HepG2 (cell line): ENCODE results near the gene CC2D1A. TPM values are rescaled to one million over a fixed set of nuclear protein-coding genes. Genes with fewer than 3 reads are reported as not detected.

ENCODE experiments used
- ATAC-seq: fragments of 200-7000 bp; cut with Tn5 transposase; 3 replicates; pipeline ENCODE4 v1.9.1; 2020; ENCODE audit warnings: mild to moderate bottlenecking, moderate library complexity
- BruUV-seq: library from RNA; stranded (reverse); fragments of 400-500 nt; replicated peaks from 2 replicates; lab custom pipeline; 2021; lab: Mats Ljungman, UMichigan
- CTCF ChIA-PET: fragments of 300-600 bp; formaldehyde crosslinking; extraction: SDS; loops from one replicate; lab custom pipeline; 2021; ENCODE audit warnings: low total read pairs, inconsistent platforms, low intra/inter-chr PET ratio; lab: Yijun Ruan, JAX
- POLR2A ChIA-PET: fragments of 350-600 bp; sonication (Branson Sonifier 250); formaldehyde crosslinking; loops from one replicate; lab custom pipeline; 2020; ENCODE audit warnings: antibody characterized with exemption, inconsistent platforms; lab: Yijun Ruan, JAX
- DNase-seq: peaks from one replicate; pipeline ENCODE4 v3.0.0-alpha.2; 2015; ENCODE audit warnings: low spot score
- FAIRE-seq: peaks from 3 replicates; lab custom pipeline; 2011; peaks lifted over from hg19 to GRCh38; lab: Jason Lieb, UNC
- H2AFZ ChIP-seq: one replicate; pipeline ENCODE4 v1.6.1; 2011; ENCODE audit warnings: low read length, inconsistent platforms
- H3K27ac ChIP-seq: fragments of 300-600 bp; 3 replicates; pipeline ENCODE4 v1.8.0; 2011; ENCODE audit warnings: mixed run types, mild to moderate bottlenecking, mixed read lengths, low read length, inconsistent platforms; ENCODE audit not compliant: insufficient read depth; ENCODE audit errors: extremely low read length
- H3K27me3 ChIP-seq, 2 experiments: fragments of 200-600 bp in 1 of 2; 2 replicates in 1 of 2; 3 replicates in 1 of 2; pipeline versions ENCODE4 v1.6.0 to v1.8.0; 2011; ENCODE audit warnings: low read length in 2 of 2, mild to moderate bottlenecking in 2 of 2, moderate library complexity in 2 of 2, inconsistent platforms in 1 of 2; ENCODE audit not compliant: insufficient read depth in 2 of 2, control insufficient read depth in 1 of 2
- H3K36me3 ChIP-seq, 2 experiments: fragments of 200-600 bp in 1 of 2; replicated peaks in 1 of 2; 2 replicates in 1 of 2; 3 replicates in 1 of 2; pipeline versions ENCODE4 v1.5.1 to v1.8.0; 2011; ENCODE audit warnings: low read length in 2 of 2, inconsistent platforms in 1 of 2; ENCODE audit not compliant: insufficient read depth in 2 of 2, control insufficient read depth in 1 of 2
- H3K4me1 ChIP-seq: 2 replicates; pipeline ENCODE4 v1.5.1; 2012; ENCODE audit warnings: low read length, inconsistent platforms; ENCODE audit not compliant: insufficient read depth
- H3K4me2 ChIP-seq: 2 replicates; pipeline ENCODE4 v1.6.0; 2011; ENCODE audit warnings: low read depth, low read length, inconsistent platforms
- H3K4me3 ChIP-seq, 3 experiments: fragments of 200-600 bp in 1 of 3; sonication (generic), shearing (Covaris generic) in 1 of 3; replicated peaks in 1 of 3; 2 replicates each; pipeline ENCODE4 v1.5.1; 2011 to 2016; ENCODE audit warnings: low read length in 3 of 3, inconsistent platforms in 2 of 3, low read depth in 2 of 3, mild to moderate bottlenecking in 2 of 3, control low read depth in 1 of 3, mixed read lengths in 1 of 3; ENCODE audit not compliant: insufficient read depth in 1 of 3
- H3K79me2 ChIP-seq: one replicate; pipeline ENCODE4 v1.6.1; 2011; ENCODE audit warnings: low read length, inconsistent platforms; ENCODE audit not compliant: insufficient read depth
- H3K9ac ChIP-seq: 2 replicates; pipeline ENCODE4 v1.6.0; 2011; ENCODE audit warnings: mild to moderate bottlenecking, low read depth, low read length, inconsistent platforms; ENCODE audit not compliant: insufficient read depth
- H3K9me3 ChIP-seq: 2 replicates; pipeline ENCODE4 v1.5.1; 2012; ENCODE audit warnings: mild to moderate bottlenecking, low read length
- H4K20me1 ChIP-seq: 2 replicates; pipeline ENCODE4 v1.6.0; 2011; ENCODE audit warnings: inconsistent platforms, mild to moderate bottlenecking, low read length, moderate library complexity; ENCODE audit not compliant: insufficient read depth
- ATF1 ChIP-seq: IDR thresholded peaks from 2 replicates; pipeline ENCODE4 v1.6.1; 2016; ENCODE audit warnings: mild to moderate bottlenecking, control low read depth
- DMAP1 ChIP-seq: IDR thresholded peaks from 2 replicates; pipeline ENCODE4 v1.6.1; 2016
- EP300 ChIP-seq, 3 experiments: sonication (generic) in 1 of 3; formaldehyde crosslinking in 1 of 3; IDR thresholded peaks; 2 replicates each; pipeline versions ENCODE4 v1.5.1 to v1.6.1; 2011 to 2020; ENCODE audit warnings: low read depth in 2 of 3, low read length in 2 of 3, borderline replicate concordance in 1 of 3, improper control_type of control experiment in 1 of 3, mild to moderate bottlenecking in 1 of 3, missing genetic modification reagents in 1 of 3, moderate library complexity in 1 of 3
- ERF ChIP-seq: IDR thresholded peaks from 2 replicates; pipeline ENCODE4 v1.6.1; 2018; ENCODE audit warnings: missing biosample characterization, missing genetic modification reagents
- ESRRA ChIP-seq: sonication (generic); formaldehyde crosslinking; IDR thresholded peaks from 2 replicates; pipeline ENCODE4 v1.5.1; 2020; ENCODE audit warnings: mild to moderate bottlenecking, low read depth, missing genetic modification reagents
- FOXC1 ChIP-seq: sonication (generic); formaldehyde crosslinking; IDR thresholded peaks from 2 replicates; pipeline ENCODE4 v1.8.0; 2022; ENCODE audit warnings: mild to moderate bottlenecking, missing genetic modification reagents, borderline replicate concordance
- HNF4A ChIP-seq: sonication (generic); formaldehyde crosslinking; IDR thresholded peaks from 2 replicates; pipeline ENCODE4 v1.4.0; 2020; ENCODE audit warnings: missing genetic modification reagents
- HOXA9 ChIP-seq: sonication (generic); formaldehyde crosslinking; IDR thresholded peaks from 2 replicates; pipeline ENCODE4 v1.8.1; 2022; ENCODE audit warnings: missing genetic modification reagents, mild to moderate bottlenecking, moderate library complexity, borderline replicate concordance
- MAFF ChIP-seq: IDR thresholded peaks from 2 replicates; pipeline ENCODE4 v1.6.1; 2011; ENCODE audit warnings: low read depth, low read length, improper control_type of control experiment
- NFATC3 ChIP-seq: sonication (generic); formaldehyde crosslinking; IDR thresholded peaks from 2 replicates; pipeline ENCODE4 v1.5.1; 2020; ENCODE audit warnings: mild to moderate bottlenecking, missing genetic modification reagents
- PITX1 ChIP-seq: sonication (generic); formaldehyde crosslinking; IDR thresholded peaks from 2 replicates; pipeline ENCODE4 v1.5.1; 2020; ENCODE audit warnings: mild to moderate bottlenecking, missing genetic modification reagents
- SOX6 ChIP-seq, 2 experiments: fragments of 450-650 bp in 1 of 2; sonication (generic) in 1 of 2; formaldehyde crosslinking in 1 of 2; IDR thresholded peaks; 2 replicates each; pipeline versions ENCODE4 v1.4.0 to v1.6.1; 2017 to 2020; ENCODE audit warnings: antibody characterized with exemption in 1 of 2, mild to moderate bottlenecking in 1 of 2, missing genetic modification reagents in 1 of 2
- SYNCRIP ChIP-seq: fragments of 200-400 bp; formaldehyde crosslinking; IDR thresholded peaks from 2 replicates; pipeline ENCODE4 v1.6.1; 2018; ENCODE audit warnings: mild to moderate bottlenecking, low read depth, low read length; ENCODE audit not compliant: insufficient read depth
- TFAP4 ChIP-seq: sonication (generic); IDR thresholded peaks from 2 replicates; pipeline ENCODE4 v1.6.1; 2016; ENCODE audit warnings: low read depth, borderline replicate concordance
- TIGD3 ChIP-seq: sonication (generic); formaldehyde crosslinking; IDR thresholded peaks from 2 replicates; pipeline ENCODE4 v1.5.1; 2020; ENCODE audit warnings: mild to moderate bottlenecking, missing genetic modification reagents, borderline replicate concordance
- ZEB1 ChIP-seq: IDR thresholded peaks from 2 replicates; pipeline ENCODE4 v1.6.1; 2012; ENCODE audit warnings: mild to moderate bottlenecking, low read depth, inconsistent platforms; ENCODE audit not compliant: insufficient replicate concordance
- ZNF503 ChIP-seq: sonication (generic); formaldehyde crosslinking; IDR thresholded peaks from 2 replicates; pipeline ENCODE4 v1.4.0; 2020; ENCODE audit warnings: missing genetic modification reagents
- ZSCAN30 ChIP-seq: sonication (generic); formaldehyde crosslinking; IDR thresholded peaks from 2 replicates; pipeline ENCODE4 v1.5.0; 2020; ENCODE audit warnings: mild to moderate bottlenecking, missing genetic modification reagents
- WGBS: methylation state at CpG from one replicate; pipeline ENCODE4 v1.1.6; 2017; ENCODE audit warnings: low lambda C conversion rate; 5-methylcytosine and 5-hydroxymethylcytosine counted together
- in situ Hi-C: cut with HindIII; loops from 2 replicates; pipeline ENCODE4 v1.10.0; 2017; ENCODE audit warnings: low pct_unique_long_range_greater_than_20kb; ENCODE audit not compliant: extremely low pct_ligation_motif_present
- intact Hi-C: fragments of 100-400 bp; cut with micrococcal nuclease; formaldehyde crosslinking; loops from one replicate; pipeline ENCODE4 v1.10.0; 2022; ENCODE audit not compliant: unreplicated experiment
- polyA plus RNA-seq, 8 experiments: library from polyadenylated mRNA; depleted of rRNA in 3 of 8; stranded (reverse) in 7 of 8; unstranded in 1 of 8; fragments of >200 nt; fragmentation: Illumina TruSeq in 4 of 8; extraction: Trizol in 4 of 8; gene quantifications; 2 replicates each; pipeline versions ENCODE4 v1.2.1 to v1.2.3, GENCODE V29; 2011 to 2016; ENCODE audit warnings: low read depth in 4 of 8, missing spikeins in 1 of 8, mixed read lengths in 1 of 8; ENCODE audit not compliant: insufficient read depth in 1 of 8
- total RNA-seq, 5 experiments: library from RNA; depleted of rRNA; stranded (reverse); fragments of >200 nt; fragmentation: Illumina TruSeq; extraction: Trizol; gene quantifications; 2 replicates each; pipeline ENCODE4 v1.2.3, GENCODE V29; 2016; ENCODE audit warnings: low read depth in 1 of 5

CC2D1A gene
- total and polyA plus RNA-seq, 2 of the 13 experiments (the other 11 are each of a cell fraction or from before 2014, with no cell fraction given) = 9.7 to 11.5 TPM

- no peak for TF ChIP-seq ZNF503
Measured at GRCh38 chr19:13902993-13903555, 2.9 kb upstream of the CC2D1A start (continued).

GRCh38 chr19:13906521-13906904 lies 512 bp downstream of the CC2D1A start:
- Histone ChIP-seq H3K4me2 (peak overlapping the region; percentile 84), H3K9me3 (no peaks in the 10 kb centered on the region), H3K27ac (peak overlapping the region; percentile 73), H3K9ac (peak overlapping the region; percentile 85), H3K36me3 (peaks cover 0 to 7% of the 10 kb centered on the region in 2 experiments; a peak in 1 of 5 replicates), H3K79me2 (no peaks in the 10 kb centered on the region), H2AFZ (no peak overlapping the region), H3K27me3 (no peaks in the 10 kb centered on the region), H4K20me1 (no peaks in the 10 kb centered on the region), H3K4me1 (peaks cover 24% of the 10 kb centered on the region), H3K4me3 (peak overlapping the region; percentile 81 to 92 (median 90))
- WGBS = no CpG with 5 or more reads among the region's 13 CpGs
- DNase-seq (peak; percentile 58), ATAC-seq (peak; percentile 62), FAIRE-seq (no peak)
- intact Hi-C loops = loop anchor here (2.0 kb wide), 1 partner anchor 116 kb away; no protein-coding TSS in a partner anchor
- CTCF ChIA-PET = no interaction called here
- BruUV-seq = no TSS peak
- POLR2A ChIA-PET = interaction anchor here (0.7 to 1.1 kb wide), 3 partner anchors 14 to 60 kb away, joined by 3 to 6 read pairs (median 3); partner anchors contain the start of gene DCAF15
- in situ Hi-C loops = no loop called here
- peak in 1 of 2 experiments; percentile 18; a peak in 1 of 4 replicates for TF ChIP-seq EP300 (IDR thresholded peaks at IDR 0.05; ENCODE audit: low read depth in 2 of 2, low read length in 2 of 2)
- TF ChIP-seq EP300 (CRISPR knock-in tag; IDR thresholded peaks at IDR 0.05; ENCODE audit: borderline replicate concordance) = no peak
- TF ChIP-seq PITX1 = peak; percentile 95
- peak; percentile 72 for TF ChIP-seq ZEB1
- no peak for TF ChIP-seq SYNCRIP
- TF ChIP-seq ERF = no peak
- no peak for TF ChIP-seq SOX6 (IDR thresholded peaks at IDR 0.05)
- peak; percentile 34 for TF ChIP-seq SOX6 (CRISPR knock-in tag; IDR thresholded peaks at IDR 0.05)
- TF ChIP-seq TIGD3 (CRISPR knock-in tag) = no peak
- TF ChIP-seq DMAP1 = 0 out of 2 replicates have a peak, but pooled peaks have one; percentile 20
- TF ChIP-seq TFAP4 = peak; percentile 61; the same call in 1 of the 2 replicates
- no peak for TF ChIP-seq ZSCAN30 (CRISPR knock-in tag)
- TF ChIP-seq HOXA9 (CRISPR knock-in tag) = 0 out of 2 replicates have a peak, but pooled peaks have one; percentile 7
- no peak for TF ChIP-seq ATF1 (CRISPR knock-in tag)
- 0 out of 2 replicates have a peak, but pooled peaks have one; percentile 6 for TF ChIP-seq FOXC1 (CRISPR knock-in tag)
- peak; percentile 56; the same call in 1 of the 2 replicates for TF ChIP-seq HNF4A (CRISPR knock-in tag)
- TF ChIP-seq NFATC3 (CRISPR knock-in tag) = no peak
- TF ChIP-seq MAFF = no peak
- TF ChIP-seq ESRRA (CRISPR knock-in tag) = peak; percentile 30; the same call in 1 of the 2 replicates
